D341Med (cell line): Measurements from ENCODE around the gene DRP2.
"Not testable (repeated sequence)": the region's sequence is repeated elsewhere in the genome, so short reads cannot be mapped to it uniquely, and the experiment has no call there.

Source experiments
- DNase-seq: peaks from one replicate; pipeline ENCODE4 v3.0.0; 2012; ENCODE audit warnings: low spot score

DRP2 gene

GRCh38 chrX:101241531-101241930, 21.9 kb downstream of the DRP2 start:
- no peak for DNase-seq

- no peak for DNase-seq
Observed at GRCh38 chrX:101252634-101253033, 33.0 kb downstream of the DRP2 start.

DNA sequence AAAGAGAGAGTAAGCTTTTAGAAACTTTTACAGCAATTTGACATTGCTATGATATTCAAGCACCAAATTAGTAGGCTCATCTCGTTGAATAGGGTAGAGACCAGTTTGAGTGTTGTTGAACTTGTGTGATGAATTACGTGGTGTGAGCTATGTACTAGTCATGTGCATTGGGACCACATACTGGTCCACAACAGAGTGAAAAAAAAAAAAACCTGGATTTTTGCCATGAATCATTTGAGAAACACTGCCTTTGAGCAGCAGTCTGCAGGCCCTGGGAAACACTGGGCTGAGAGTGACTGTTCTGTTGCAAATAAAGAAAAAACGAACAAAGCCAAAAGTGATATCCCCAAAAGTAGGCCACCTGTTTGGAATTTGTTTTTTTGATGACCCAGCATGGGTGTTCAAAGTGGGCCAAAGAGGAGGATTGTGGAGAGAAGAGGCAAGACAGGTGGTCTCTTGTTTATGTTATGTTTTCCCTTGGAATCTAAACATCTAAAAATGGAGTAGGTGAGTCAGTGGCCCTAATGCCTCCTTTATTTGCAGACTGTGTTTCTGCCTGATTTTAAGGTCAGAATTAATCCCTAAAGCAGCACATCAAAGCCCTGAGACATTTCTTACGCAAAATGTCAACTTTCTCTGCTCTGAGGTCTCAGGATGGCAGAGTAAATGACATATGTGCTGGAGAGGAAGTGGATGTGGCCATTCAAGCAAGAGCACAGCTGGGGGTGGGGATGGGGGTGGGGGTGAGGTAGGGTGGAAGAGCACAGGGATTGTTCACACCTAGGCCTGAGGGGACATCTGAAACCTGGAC, 38.1 kb downstream of the DRP2 start:
- no peak for DNase-seq

GRCh38 chrX:101258259-101258581, 38.6 kb downstream of the DRP2 start:
- no peak for DNase-seq

GRCh38 chrX:101260435-101260834, 40.8 kb downstream of the DRP2 start:
- no peak for DNase-seq

- no peak for DNase-seq
Observed at GRCh38 chrX:101262590-101262989, 43.0 kb downstream of the DRP2 start.

GRCh38 chrX:101263766-101264165, 44.2 kb downstream of the DRP2 start:
- no peak for DNase-seq

GRCh38 chrX:101265869-101266428, 46.4 kb downstream of the DRP2 start:
- DNase-seq, result no peak

DNA sequence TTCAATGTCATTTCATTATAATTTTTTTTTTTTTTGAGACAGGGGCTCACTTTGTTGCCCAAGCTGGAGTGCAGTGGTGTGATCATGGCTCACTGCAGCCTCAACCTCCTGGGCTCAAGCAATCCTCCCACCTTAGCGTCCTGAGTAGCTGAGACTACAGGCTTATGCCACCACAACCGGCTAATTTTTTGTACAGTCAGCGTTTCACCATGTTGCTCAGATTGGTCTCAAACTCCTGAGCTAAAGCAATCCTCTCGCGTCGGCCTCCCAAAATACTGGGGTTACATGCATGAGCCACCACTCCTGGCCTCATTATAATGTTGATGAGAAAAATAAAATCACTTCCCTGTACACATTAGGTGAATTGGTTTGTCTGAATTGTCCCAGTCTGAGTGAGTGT, 54.6 kb downstream of the DRP2 start:
- no peak for DNase-seq

- DNase-seq, result no peak
Observed at GRCh38 chrX:101276238-101276637, 56.7 kb downstream of the DRP2 start.

- no peak for DNase-seq
Observed at GRCh38 chrX:101287402-101287801, 67.8 kb downstream of the DRP2 start.

GRCh38 chrX:101290957-101291603, 71.5 kb downstream of the DRP2 start, which contains the start of gene TAF7L:
Gene TAF7L (minus strand): TSS chrX:101291334. CDS start chrX:101287543, 3,791 bp downstream.
- DNase-seq, result no peak

- not testable (repeated sequence) for DNase-seq
Observed at GRCh38 chrX:101295603-101296002, 76.0 kb downstream of the DRP2 start.

GRCh38 chrX:101303790-101304189, 84.2 kb downstream of the DRP2 start:
- no peak for DNase-seq
